Ishikawa (cell line): ENCODE results near the gene IFNGR2.
A peak's percentile ranks its signal among the peaks of the same experiment; 100 is the strongest.

Experiments
- CEBPB ChIP-seq: IDR thresholded peaks from 2 replicates; pipeline ENCODE4 v1.6.1; 2012
- CREB1 ChIP-seq: IDR thresholded peaks from 2 replicates; pipeline ENCODE4 v1.6.1; 2012; ENCODE audit warnings: low read depth
- EGR1 ChIP-seq: IDR thresholded peaks from 2 replicates; pipeline ENCODE4 v1.6.1; 2012
- EP300 ChIP-seq: IDR thresholded peaks from 2 replicates; pipeline ENCODE4 v1.6.1; 2012; ENCODE audit warnings: borderline replicate concordance
- FOXM1 ChIP-seq: IDR thresholded peaks from 2 replicates; pipeline ENCODE4 v1.6.1; 2012; ENCODE audit warnings: low read depth, borderline replicate concordance
- NFIC ChIP-seq: IDR thresholded peaks from 2 replicates; pipeline ENCODE4 v1.6.1; 2012
- RAD21 ChIP-seq: IDR thresholded peaks from 2 replicates; pipeline ENCODE4 v1.6.1; 2012; ENCODE audit warnings: low read depth
- TAF1 ChIP-seq: IDR thresholded peaks from 2 replicates; pipeline ENCODE4 v1.6.1; 2012; ENCODE audit warnings: low read depth, mild to moderate bottlenecking
- TCF12 ChIP-seq: IDR thresholded peaks from 2 replicates; pipeline ENCODE4 v1.6.1; 2012; ENCODE audit warnings: low read depth
- TEAD4 ChIP-seq: IDR thresholded peaks from 2 replicates; pipeline ENCODE4 v1.6.1; 2012
- USF1 ChIP-seq: IDR thresholded peaks from 2 replicates; pipeline ENCODE4 v1.6.1; 2012
- YY1 ChIP-seq: IDR thresholded peaks from 2 replicates; pipeline ENCODE4 v1.6.1; 2012; ENCODE audit warnings: low read depth
- ZBTB7A ChIP-seq: IDR thresholded peaks from 2 replicates; pipeline ENCODE4 v1.6.1; 2012; ENCODE audit warnings: low read depth
- TF ChIP-seq, protein P1 (sequence below): IDR thresholded peaks from 2 replicates; pipeline ENCODE4 v1.6.1; 2012
- TF ChIP-seq, protein P2 (sequence below): IDR thresholded peaks from 2 replicates; pipeline ENCODE4 v1.6.1; 2012; ENCODE audit warnings: low read depth, mild to moderate bottlenecking

IFNGR2 gene

GRCh38 chr21:33432496-33432895 is 29.3 kb downstream of the IFNGR2 start:
- no peak for TF ChIP-seq USF1

- no peak for TF ChIP-seq EP300
- TF ChIP-seq ZBTB7A = no peak
These were observed 29.8 kb downstream of the IFNGR2 start for GRCh38 chr21:33433001-33433400.

DNA sequence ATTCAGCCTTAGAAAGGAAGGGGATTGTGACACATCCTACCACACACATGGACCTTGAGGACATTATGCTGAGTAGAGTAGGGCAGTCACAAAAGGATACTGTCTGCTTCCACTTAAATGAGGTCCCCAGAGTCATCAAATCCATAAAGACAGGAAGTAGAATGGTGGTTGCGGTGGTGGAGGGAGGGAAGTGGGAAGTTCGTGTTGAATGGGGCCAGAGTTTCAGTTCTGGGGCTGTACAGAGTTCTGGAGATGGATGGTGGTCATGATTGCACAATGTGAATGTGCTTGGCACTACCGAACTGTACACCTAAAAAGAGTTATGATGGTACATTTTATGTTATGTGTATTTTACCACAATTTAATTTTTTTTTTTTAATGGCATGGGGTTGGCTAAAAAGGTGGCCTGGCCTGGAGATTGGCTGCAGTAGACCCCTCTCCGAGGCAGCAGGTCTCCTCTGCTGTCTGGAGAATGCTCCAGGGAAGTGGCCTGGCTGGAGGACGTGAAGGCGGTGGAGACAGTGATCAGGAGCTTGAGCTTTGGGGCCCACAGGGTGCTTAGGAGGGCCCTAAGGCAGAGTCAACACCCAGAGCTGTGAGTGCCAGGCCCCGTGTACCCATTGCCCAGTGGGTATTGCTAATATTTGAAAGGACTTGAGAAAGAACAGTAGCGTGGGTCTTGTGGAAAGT is 30.4 kb downstream of the IFNGR2 start:
- no peak for TF ChIP-seq CREB1

- TF ChIP-seq, protein P1, sequence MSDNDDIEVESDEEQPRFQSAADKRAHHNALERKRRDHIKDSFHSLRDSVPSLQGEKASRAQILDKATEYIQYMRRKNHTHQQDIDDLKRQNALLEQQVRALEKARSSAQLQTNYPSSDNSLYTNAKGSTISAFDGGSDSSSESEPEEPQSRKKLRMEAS = no peak
- TF ChIP-seq EGR1 (no peak), ZBTB7A (no peak), TCF12 (no peak), YY1 (no peak), USF1 (no peak), CEBPB (no peak), EP300 (no peak), RAD21 (no peak), TEAD4 (no peak), TAF1 (no peak)
- TF ChIP-seq, protein P2, sequence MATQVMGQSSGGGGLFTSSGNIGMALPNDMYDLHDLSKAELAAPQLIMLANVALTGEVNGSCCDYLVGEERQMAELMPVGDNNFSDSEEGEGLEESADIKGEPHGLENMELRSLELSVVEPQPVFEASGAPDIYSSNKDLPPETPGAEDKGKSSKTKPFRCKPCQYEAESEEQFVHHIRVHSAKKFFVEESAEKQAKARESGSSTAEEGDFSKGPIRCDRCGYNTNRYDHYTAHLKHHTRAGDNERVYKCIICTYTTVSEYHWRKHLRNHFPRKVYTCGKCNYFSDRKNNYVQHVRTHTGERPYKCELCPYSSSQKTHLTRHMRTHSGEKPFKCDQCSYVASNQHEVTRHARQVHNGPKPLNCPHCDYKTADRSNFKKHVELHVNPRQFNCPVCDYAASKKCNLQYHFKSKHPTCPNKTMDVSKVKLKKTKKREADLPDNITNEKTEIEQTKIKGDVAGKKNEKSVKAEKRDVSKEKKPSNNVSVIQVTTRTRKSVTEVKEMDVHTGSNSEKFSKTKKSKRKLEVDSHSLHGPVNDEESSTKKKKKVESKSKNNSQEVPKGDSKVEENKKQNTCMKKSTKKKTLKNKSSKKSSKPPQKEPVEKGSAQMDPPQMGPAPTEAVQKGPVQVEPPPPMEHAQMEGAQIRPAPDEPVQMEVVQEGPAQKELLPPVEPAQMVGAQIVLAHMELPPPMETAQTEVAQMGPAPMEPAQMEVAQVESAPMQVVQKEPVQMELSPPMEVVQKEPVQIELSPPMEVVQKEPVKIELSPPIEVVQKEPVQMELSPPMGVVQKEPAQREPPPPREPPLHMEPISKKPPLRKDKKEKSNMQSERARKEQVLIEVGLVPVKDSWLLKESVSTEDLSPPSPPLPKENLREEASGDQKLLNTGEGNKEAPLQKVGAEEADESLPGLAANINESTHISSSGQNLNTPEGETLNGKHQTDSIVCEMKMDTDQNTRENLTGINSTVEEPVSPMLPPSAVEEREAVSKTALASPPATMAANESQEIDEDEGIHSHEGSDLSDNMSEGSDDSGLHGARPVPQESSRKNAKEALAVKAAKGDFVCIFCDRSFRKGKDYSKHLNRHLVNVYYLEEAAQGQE = no peak
These were observed 31.7 kb downstream of the IFNGR2 start for GRCh38 chr21:33434770-33435360.

GRCh38 chr21:33437140-33437539 is 33.9 kb downstream of the IFNGR2 start:
- TF ChIP-seq TCF12 (no peak), CREB1 (no peak), USF1 (no peak), CEBPB (no peak), EGR1 (no peak), EP300 (no peak), TEAD4 (no peak), NFIC (no peak), ZBTB7A (no peak), RAD21 (no peak), FOXM1 (no peak), YY1 (no peak), TAF1 (no peak)
- TF ChIP-seq, protein P1 = no peak
- TF ChIP-seq, protein P2 = no peak

GRCh38 chr21:33441489-33442477 is 38.6 kb downstream of the IFNGR2 start:
- no peak for TF ChIP-seq RAD21
- peak; percentile 14; the same call in 1 of the 2 replicates for TF ChIP-seq CEBPB
